GM18907 (cell line): Measurements from ENCODE around the gene SMIM24.
A peak's percentile ranks its signal among the peaks of the same experiment; 100 is the strongest.
"Not testable (repeated sequence)": the region's sequence is repeated elsewhere in the genome, so short reads cannot be mapped to it uniquely, and the experiment has no call there.

ENCODE experiments used
- ATAC-seq: cut with Tn5 transposase; IDR thresholded peaks from one replicate; pipeline ENCODE4 v1.9.1; 2021; ENCODE audit warnings: mild to moderate bottlenecking, moderate library complexity; ENCODE audit not compliant: unreplicated experiment

Gene SMIM24

DNA sequence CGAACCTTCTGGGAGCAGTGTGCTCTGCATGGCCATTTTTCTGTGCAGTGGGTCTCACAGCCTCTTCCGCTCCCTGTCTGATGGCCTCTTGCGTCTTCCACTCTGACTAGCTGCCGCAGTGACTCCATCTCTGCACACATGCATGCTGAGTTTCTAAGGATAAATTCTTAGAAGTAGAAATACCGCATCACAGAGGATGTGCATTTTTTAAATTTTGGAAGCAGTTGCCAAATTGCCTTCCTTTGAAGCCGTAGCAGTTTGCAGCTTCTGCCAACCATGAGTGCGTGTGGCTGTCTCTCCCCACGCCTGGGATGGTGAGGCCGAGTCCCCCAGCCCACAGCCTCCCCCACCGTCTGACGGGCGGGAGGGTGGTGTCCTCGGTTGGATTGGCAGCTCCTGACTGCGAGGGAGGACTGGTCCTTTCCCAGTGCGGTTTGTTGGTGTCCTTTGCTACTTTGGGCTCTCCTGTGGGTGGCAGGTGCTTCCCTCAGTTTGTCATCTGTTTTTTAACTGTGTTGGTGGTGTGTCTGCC, 35.6 kb upstream of the SMIM24 start:
- ATAC-seq, result no peak

DNA sequence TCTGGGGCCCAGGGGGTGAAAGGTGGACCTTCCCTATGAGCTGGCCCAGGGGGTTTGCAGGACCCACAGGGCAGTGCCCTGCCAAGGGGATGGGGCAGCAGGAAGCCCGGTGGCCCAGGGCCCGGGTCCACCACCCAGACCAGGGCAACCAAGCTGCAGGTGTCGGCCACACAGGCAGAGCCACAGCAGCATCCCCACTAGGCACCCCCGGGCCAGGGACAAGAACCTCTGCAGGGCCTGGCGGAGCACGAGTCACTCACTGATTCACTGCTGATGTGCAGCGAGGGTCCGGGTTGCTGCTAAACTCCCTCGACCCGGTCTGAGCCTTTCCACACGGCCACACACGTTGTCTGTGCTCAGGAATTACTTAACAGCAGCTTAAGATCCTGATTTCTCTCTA, 34.6 kb upstream of the SMIM24 start:
- ATAC-seq, result no peak

DNA sequence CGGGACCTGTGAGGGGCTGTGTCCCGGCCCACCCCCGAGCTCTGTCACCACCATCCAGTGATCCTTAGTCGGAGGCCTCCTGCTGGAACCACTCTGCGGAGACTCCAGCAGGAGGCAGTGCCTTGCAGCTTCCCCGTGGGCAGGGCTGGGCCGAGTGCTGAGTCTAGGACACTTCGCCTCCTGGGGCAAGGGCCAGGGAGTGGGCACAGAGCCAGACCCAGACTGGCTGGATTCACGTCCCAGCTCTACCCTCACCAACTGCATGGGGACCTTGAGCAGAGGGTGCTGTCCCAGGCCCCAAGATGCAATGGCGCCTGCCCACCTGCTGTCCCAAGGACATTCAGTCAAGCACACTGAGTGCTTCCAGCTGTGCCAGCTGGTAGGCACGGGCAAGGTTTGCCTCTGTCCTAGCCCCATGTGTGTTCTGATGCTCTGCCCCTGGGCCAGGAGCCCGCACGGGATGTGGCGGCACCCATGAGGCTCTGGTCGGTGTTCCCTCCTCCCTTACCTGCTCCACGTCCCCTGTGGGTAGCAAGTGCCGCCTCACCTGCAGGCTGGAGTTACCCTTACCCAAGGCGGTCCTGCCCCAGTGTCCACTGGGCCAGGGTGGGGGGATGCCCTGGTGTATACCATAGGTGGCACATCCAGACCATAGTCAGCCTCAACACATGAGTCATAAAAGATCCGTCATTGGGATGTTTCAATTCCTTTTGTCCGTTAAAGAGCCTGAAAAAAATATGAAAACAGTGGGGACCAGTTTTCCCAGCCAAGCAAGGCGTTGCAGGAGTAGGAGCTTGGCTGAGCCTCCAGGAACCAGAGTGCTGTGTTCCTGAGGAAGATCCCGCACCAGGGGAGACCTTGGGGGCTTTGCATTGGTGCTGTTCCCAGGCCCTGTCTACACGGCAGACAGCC, 33.2 kb upstream of the SMIM24 start:
- ATAC-seq, result no peak

DNA sequence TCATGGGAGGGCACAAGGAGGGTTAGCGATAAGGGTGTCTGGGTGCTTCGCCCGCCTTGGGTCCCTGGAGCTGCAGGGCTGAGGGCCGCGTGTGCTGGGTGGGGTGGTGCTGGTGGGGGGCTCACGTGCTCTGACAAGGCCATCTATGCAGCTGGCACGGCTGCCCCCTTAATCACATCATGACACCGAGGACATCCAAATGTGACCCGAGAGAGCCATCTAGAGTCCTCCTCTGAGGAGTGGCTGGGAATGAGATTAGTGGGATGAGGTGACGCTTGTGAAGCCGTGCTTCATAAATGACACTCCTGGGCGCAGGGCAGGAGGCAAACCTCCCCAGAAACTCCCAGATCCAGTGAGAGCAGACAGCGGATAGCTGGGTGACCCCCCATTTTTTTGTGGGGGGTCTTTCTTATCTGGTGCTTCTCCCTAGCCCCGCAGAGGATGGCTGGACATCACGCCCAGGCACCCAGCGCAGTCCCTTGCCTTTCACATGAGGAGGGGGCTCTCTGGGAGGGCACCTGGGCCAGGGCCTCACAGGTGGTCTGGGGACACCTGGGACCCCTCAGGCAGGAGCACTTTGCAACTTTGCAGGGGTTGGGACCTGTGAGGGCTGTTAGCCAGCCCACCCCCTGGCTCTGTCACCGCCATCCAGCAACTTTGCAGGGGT, 32.4 kb upstream of the SMIM24 start:
- ATAC-seq, result no peak

DNA sequence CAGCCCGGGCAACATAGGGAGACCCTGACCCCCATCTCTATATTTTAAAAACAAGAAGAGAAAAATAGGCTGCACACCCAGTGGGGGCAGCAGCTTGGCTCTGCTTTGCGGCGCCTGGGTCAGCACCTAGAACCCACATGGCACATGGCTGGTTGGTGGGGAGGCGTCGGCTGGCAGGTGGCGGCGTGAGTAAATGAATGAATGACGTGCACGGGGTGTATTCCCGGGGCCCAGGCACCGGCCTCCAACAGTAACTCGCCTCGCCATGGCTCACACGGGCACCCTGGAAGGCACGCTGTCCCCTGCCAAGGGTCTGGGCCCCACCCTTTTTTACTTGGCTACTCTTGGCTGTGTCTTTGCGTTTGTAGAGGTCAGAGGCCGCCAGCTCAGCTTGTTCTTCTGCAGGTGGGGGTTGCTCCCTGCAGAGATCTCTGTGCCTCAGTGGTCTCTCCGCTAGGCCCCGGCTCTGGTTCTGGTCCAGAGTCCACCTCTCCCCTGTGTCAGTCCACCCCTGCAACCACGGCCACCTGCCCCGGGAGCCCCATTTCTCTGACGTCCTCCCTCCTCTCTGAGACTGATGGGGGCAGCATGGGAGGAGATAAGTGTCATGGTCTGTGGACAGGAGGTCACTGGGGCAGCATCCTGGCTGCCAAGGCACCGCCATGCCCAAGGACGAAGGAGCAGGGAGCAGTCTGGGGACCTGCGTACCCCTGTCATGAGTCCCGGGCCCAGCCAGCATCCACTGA, 31.4 kb upstream of the SMIM24 start:
- no peak for ATAC-seq

DNA sequence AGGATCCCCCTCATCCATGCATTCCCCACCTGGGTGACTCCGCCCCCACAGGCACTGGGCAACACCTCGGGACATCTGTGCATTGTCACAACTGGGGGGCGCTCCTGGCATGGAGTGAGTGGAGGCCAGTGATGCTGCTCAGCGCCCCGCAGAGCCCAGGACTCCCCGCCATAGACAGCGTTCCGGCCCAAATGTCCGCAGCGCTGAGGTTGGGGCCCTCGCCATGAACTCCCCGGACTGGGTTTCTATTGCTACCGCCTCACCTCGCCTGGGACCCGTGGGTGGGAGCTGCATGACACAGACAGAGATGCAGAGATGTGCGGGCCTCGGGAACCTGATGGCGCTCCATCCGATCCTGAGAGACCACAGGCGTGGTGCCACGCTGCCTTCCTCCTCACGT, 30.4 kb upstream of the SMIM24 start:
- no peak for ATAC-seq

DNA sequence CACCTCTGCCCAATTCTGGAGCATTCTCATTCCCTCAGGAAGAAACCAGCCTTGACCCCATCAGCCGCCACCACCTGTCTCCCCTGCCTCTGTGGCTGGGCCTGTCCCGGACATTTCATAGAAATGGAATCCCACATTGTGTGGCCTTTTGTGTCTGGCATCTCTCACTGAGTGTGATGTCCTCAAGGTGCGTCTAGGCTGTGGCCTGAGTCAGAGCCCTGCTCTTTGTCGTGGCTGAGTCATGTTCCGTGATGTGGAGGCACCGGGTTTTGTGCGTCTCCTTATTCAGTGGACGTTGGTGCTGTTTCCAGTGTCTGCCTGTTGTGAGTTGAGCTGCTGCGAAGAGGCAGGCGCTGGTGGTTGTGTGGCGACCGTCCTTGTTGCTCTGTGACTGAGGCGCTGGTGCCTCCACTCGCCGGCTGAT, 29.3 kb upstream of the SMIM24 start:
- ATAC-seq, result no peak

DNA sequence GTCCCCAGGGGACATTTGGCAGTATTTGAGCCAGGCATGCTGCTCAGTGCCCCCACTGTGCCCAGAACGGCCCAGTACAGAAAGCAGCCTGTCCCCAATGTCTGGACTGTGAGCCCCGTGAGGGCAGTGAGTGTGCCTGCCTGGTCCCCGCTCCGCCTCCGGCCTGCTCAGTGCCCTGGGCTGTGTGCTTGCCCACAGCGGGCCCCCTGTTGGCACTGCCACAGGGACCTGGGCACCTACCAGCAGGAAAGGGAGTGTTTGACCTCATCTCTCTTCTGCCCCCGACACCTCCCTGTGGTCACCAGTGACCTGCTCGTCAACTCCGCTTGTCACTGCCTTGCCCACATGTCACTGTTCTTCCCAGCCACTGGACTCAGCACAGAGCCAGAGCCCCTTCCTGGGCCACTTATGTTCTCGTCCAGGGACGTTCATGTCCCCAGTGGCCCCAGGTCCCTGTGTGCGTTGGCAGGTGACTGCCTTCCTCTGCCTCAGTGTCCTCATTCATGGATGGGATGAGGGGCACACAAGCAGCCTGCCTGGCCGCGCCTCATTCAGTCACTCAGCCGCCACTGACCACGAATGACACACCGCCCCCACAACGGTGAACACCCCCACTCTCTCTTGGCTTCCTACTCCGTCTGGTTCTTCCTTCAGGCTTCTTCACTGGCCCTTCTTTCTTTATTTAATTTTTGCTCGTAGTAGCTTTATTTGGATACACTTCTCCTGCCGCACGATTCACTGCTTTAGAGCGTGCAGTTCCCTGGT, 28.6 kb upstream of the SMIM24 start:
- ATAC-seq, result no peak

DNA sequence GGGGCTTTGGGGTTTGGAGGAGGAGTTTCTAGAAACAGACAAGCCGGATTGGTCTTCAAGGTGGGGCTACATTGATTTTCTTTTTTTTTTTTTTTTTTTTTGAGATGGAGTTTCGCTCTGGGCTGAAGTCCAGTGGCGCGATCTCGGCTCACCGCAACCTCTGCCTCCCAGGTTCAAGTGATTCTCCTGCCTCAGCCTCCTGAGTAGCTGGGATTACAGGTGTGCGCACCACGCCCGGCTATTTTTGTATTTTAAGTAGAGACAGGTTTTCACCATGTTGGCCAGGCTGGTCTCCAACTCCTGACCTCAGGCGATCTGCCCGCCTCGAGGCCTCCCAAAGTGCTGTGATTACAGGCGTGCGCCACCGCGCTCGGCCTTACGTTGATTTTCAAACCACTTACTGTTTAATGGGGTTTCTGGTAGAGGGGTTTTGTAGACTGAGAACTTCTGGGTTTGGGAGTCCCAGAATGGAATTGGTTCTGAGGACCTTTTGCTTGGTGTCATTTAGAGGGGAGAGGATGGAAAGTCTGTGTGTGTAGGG, 27.9 kb upstream of the SMIM24 start:
- not testable (repeated sequence) for ATAC-seq

DNA sequence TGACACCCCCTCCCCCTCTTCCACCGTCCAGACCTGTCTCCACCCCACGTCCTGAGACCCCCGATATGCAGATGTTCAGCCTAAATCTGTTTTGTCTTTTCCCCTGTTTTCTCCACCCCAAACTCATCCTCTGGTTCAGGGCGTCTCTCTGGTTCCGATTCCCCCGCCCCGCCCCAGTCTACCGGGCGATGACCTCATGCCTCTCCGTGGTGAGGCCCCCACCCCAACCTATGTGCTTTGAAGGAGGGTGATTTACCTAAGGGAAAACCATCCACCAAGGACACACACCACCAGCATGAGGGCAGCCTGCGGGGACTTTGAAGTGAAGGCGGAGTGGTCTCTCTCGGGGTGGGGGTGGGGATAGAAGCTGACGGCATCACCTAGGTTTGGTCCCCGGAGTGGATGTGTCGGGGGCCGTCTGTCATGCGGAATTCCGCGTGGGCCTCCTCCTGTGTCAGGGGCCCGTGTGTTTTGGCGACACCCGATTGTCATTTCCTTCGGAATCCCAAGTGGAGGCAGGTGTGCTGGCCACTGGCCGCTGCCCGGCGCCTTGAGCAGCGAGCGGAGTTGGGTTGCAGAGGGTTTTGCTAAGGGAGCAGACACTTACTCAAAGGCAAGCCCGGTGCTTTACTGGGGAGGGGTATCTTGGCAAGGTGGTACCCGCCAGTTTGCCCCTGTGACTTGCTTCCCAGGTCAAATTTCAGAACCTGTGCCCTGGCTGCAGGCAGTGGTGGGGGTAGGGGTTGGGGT, 27.2 kb upstream of the SMIM24 start:
- ATAC-seq, result no peak

DNA sequence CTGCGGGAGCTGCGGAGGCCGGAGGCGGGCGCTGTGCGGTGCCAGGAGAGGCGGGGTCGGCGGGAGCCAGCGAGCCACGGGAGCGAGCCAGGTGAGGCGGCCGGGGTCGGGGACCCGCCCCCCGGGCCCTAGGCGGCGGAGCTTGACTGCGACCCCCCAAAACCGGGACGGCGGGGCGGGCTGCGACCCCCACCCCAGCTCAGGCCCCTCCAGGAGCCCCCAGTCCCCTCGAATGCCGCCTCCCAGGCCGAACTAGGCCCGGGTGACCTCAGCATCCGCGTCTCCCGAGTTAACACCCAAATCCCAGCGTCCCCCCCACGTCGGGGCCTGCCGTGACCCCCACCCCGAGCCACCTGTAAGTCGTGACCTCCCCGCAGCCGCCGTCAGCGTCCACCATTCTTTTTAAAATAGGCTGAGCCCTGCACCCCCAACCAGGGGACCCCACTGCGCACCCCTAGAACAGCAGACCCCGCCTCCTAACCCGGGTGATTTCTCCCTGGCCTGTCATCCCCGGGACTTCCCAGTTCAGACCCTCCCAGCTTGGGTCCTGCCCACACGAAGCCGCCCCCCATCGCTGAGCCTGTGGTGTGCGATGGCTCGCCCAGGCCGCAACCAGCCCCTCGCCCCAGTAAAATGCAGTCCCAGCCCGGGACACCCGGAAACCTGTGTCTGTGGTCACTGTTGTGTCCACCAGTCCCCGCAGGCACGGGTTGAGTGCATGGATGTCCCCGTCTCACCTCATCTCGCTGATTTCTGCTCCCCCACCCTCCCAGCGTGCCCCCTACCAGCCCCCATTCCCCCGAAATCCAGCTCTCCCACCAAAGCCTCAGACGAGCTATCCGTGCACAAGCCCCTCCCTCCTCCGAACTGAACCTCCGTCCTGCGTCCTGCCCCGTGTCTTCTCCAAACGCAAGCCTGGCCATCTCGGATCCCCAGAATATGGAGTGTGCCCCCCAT, 26.3 kb upstream of the SMIM24 start:
- ATAC-seq, result peak; percentile 35

DNA sequence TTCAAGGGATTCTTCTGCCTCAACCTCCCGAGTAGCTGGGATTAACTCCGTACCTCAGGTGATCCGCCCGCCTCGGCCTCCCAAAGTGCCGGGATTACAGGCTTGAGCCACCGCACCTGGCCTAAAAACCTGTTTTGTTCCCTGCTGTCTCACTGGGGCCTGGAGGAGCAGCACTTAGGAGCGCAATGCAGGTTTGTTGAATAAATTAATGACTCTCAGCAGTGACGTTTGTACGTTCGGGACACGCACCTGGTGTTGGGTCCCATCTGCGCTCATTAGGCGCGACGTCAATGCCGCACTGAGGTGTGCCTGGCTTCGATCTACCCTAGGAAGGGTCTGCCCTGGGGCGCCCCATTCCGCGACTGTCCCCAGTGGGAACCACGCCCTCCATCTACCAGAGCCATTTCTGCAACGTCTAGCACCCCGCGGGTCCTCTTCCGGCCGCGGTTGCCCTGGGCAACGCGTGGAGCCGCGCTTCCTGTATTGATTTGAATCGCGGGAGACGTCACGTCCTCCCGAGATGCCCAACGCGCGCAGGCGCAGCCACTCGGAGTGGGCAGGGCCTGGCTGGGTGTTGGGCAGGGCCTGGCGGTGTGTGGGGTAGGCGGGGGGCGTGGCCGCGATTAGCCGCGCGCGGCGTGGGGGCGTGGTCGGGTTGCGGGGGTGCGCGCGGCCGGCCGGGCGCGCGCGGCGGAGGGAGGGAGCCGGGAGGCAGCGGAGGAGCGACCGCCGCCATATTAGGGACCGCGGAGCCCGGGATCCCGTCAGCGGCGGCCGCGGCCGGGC, 25.5 kb upstream of the SMIM24 start, which contains the start of gene FZR1:
Gene FZR1 (plus strand): TSS at position 714 of the 786 bp plus-strand sequence. CDS start 16,679 bp downstream, outside the sequence.
- ATAC-seq, result peak; percentile 82

DNA sequence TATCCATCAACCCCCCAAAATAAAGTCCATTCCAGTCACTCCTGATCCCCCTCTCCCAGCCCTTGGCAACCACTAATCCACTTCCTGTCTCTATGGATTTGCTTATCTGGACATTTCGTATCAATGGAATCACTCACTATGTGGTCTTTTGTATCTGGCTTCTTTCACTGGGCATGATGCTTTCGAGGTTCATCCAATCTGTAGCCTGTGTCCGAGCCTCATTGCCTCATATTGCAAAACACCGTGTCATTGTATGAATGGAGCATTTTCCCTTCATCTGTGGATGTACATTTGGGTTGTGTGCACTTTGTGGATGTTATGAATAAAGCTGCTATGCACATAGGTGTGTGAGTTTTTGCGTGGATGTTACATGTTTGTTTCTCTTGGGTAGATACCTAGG, 24.4 kb upstream of the SMIM24 start:
- no peak for ATAC-seq

DNA sequence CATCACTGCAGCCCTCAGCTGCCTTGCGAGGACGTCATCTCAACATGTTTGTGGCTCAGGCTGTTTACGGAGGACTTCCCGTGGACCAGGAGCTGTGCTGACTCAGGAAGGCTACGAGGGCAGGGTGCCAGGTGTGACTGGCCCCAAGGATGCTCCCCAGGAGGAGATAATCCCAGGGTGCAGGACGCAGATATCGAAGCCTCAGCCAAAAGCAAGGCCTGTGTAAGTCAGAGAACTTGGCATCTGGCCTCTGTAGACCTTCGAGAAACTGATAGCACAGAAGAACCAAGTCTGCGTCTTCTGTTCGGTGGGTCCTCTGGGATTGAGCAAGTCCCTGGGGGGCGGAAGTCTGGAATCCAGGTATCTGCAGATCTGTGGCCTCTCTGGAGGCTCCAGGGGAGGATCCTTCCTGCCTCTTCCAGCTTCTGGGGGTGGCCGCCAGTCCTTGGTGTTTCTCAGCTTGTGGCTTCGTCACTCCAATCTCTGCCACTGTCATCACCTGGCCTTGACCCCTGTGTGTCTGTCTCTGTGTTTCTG, 22.8 kb upstream of the SMIM24 start:
- no peak for ATAC-seq

DNA sequence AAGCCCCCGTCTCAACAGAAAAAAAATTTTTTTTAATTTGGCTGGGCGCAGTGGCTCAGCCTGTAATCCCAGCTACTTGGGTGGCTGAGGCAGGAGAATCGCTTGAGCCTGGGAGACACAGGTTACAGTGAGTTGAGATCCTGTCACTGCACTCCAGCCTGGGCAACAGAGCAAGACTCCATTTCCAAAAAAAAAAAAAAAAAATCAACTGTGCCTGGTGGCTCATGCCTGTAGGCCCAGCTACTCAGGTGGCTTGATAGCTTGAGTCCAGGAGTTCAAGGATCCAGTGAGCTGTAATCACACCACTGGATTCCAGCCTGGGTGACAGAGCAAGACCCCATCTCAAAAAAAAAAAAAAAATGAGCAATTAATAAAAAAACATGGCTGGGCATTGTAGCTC, 21.5 kb upstream of the SMIM24 start:
- no peak for ATAC-seq

DNA sequence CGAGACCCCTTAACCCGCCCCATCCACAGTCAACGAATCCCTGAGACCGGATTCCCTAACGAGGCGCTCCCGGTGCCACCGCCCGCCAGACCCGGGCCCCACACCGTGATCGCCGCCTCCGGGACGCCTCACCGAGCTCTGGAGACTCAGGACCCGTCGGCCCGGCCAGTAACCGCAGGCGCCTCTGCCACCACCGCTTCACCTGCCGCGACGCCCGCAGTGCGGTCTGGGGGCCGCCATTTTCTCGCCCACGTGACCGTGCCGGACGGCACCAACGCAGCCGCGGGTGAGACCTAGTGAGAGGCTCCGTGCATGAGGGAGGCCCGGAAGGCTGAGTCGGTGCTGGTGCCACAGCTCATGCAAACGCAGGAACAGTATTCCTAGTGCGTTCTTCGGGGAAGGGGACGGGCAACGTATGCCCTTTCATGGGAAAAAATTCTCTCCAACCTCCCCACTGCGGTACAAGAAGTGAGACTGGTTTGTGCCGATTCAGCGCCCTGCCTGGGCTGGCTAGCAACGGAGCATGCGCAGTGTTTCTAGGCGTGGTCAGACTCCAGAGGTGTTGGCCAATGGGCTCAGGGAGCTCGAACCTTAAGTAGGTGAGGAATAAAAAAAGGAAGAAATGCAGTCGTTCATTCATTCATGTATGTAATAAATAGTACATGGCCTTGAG, 20.2 kb upstream of the SMIM24 start, which contains the start of gene DOHH:
Gene DOHH (minus strand): TSS at position 246 of the 673 bp plus-strand sequence. CDS start 3,860 bp downstream, outside the sequence.
- ATAC-seq, result peak; percentile 77
